ENCODE results near the gene TRIM48. TPM values are rescaled to one million over a fixed set of nuclear protein-coding genes. Genes with fewer than 3 reads are reported as not detected.

Gene TRIM48
- total RNA-seq, result not detected in 2 replicates

GRCh38 chr11:55261855-55262254 is at the start of gene TRIM48:
Gene TRIM48, plus strand, starts transcription at chr11:55262155. Its CDS starts 113 bp downstream, at chr11:55262268.

Other genes with a start within 250 kb of the TRIM48 start
- not detected in 2 replicates for gene OR4A16, start 81.0 kb downstream of the TRIM48 start, total RNA-seq
- gene OR4A15, start 105.8 kb downstream of the TRIM48 start, total RNA-seq, result not detected in 2 replicates